Caco-2 (cell line): ENCODE results near the gene SNRPD3. TPM values are rescaled to one million over a fixed set of nuclear protein-coding genes. Genes with fewer than 3 reads are reported as not detected.

Experiments
- BruUV-seq: library from RNA; stranded (reverse); fragments of 400-500 nt; replicated peaks from 2 replicates; lab custom pipeline; 2021; lab: Mats Ljungman, UMichigan
- CTCF ChIA-PET: fragments of 300-600 bp; sonication (Branson Sonifier 250); formaldehyde crosslinking; loops from one replicate; lab custom pipeline; 2022; ENCODE audit warnings: antibody characterized with exemption; lab: Charles Lee
- POLR2A ChIA-PET: fragments of 300-600 bp; sonication (Branson Sonifier 250); formaldehyde crosslinking; loops from one replicate; lab custom pipeline; 2022; ENCODE audit warnings: antibody characterized with exemption; lab: Charles Lee
- DNase-seq, 2 experiments: peaks; one replicate each; pipeline versions ENCODE4 v3.0.0 to v3.0.0-alpha.2; 2020 to 2022
- H3K27me3 ChIP-seq: replicated peaks from 2 replicates; pipeline ENCODE4 v1.6.0; 2011; ENCODE audit warnings: low read length; ENCODE audit not compliant: control insufficient read depth, insufficient read depth
- H3K36me3 ChIP-seq: 2 replicates; pipeline ENCODE4 v1.5.1; 2011; ENCODE audit warnings: low read length; ENCODE audit not compliant: control insufficient read depth, insufficient read depth
- H3K4me1 ChIP-seq: fragments of 250-450 bp; sonication (Bioruptor Pico); 2 replicates; pipeline ENCODE4 v1.5.1; 2020; ENCODE audit warnings: mild to moderate bottlenecking
- H3K4me3 ChIP-seq: 2 replicates; pipeline ENCODE4 v1.5.1; 2011; ENCODE audit warnings: low read depth, mild to moderate bottlenecking, control low read depth, low read length
- H3K9me3 ChIP-seq: fragments of 250-450 bp; sonication (Bioruptor Pico); 2 replicates; pipeline ENCODE4 v1.5.1; 2020; ENCODE audit warnings: mild to moderate bottlenecking, moderate library complexity
- H3K27ac Mint-ChIP-seq: one replicate; pipeline ENCODE4 v1.8.0; 2022; ENCODE audit warnings: mixed read lengths; ENCODE audit not compliant: unreplicated experiment
- H3K27me3 Mint-ChIP-seq: one replicate; pipeline ENCODE4 v1.8.0; 2022; ENCODE audit warnings: mixed read lengths; ENCODE audit not compliant: insufficient read depth, unreplicated experiment
- H3K36me3 Mint-ChIP-seq: one replicate; pipeline ENCODE4 v1.8.0; 2022; ENCODE audit warnings: mild to moderate bottlenecking, mixed read lengths; ENCODE audit not compliant: insufficient read depth, unreplicated experiment
- H3K4me1 Mint-ChIP-seq: one replicate; pipeline ENCODE4 v1.8.0; 2022; ENCODE audit warnings: low read depth, mixed read lengths; ENCODE audit not compliant: unreplicated experiment
- H3K4me3 Mint-ChIP-seq: one replicate; pipeline ENCODE4 v1.8.0; 2022; ENCODE audit warnings: mild to moderate bottlenecking, moderate library complexity, mixed read lengths; ENCODE audit not compliant: unreplicated experiment
- H3K9me3 Mint-ChIP-seq: one replicate; pipeline ENCODE4 v1.8.0; 2022; ENCODE audit warnings: mixed read lengths; ENCODE audit not compliant: unreplicated experiment
- intact Hi-C: fragments of 100-400 bp; cut with micrococcal nuclease; formaldehyde crosslinking; loops from one replicate; pipeline ENCODE4 v1.10.0; 2022; ENCODE audit not compliant: unreplicated experiment
- total RNA-seq: library from RNA; stranded (reverse); gene quantifications from 2 replicates; pipeline ENCODE4 v1.2.3, GENCODE V29; 2022
- TF ChIP-seq, protein P1 (sequence below), 2 experiments: fragments of 200-600 bp in 1 of 2; IDR thresholded peaks; 1 replicate in 1 of 2; 2 replicates in 1 of 2; pipeline versions ENCODE4 v1.5.1 to v1.8.0; 2011 to 2022; ENCODE audit warnings: antibody characterized with exemption in 1 of 2, control low read depth in 1 of 2, inconsistent platforms in 1 of 2, low read depth in 1 of 2, low read length in 1 of 2, mild to moderate bottlenecking in 1 of 2, moderate library complexity in 1 of 2; ENCODE audit not compliant: insufficient read depth in 1 of 2, severe bottlenecking in 1 of 2, unreplicated experiment in 1 of 2

The SNRPD3 gene
- total RNA-seq, 1 experiment from 2014 or later: 202 TPM

- Mint-ChIP-seq H3K9me3 (no peaks in the 10 kb centered on the region), H3K27me3 (no peaks in the 10 kb centered on the region), H3K36me3 (no peaks in the 10 kb centered on the region), H3K27ac (no peak overlapping the region), H3K4me3 (no peak overlapping the region), H3K4me1 (peaks cover 22% of the 10 kb centered on the region)
- ChIA-PET POLR2A (no interaction called here), CTCF (interaction anchor here (1.0 kb wide), 2 partner anchors 102 to 104 kb away, joined by 4 to 5 read pairs; no protein-coding TSS in a partner anchor)
- no TSS peak for BruUV-seq
- Histone ChIP-seq H3K4me1 (peaks cover 25% of the 10 kb centered on the region), H3K27me3 (no peaks in the 10 kb centered on the region), H3K4me3 (no peak overlapping the region), H3K36me3 (no peaks in the 10 kb centered on the region), H3K9me3 (no peaks in the 10 kb centered on the region)
- TF ChIP-seq, protein P1, sequence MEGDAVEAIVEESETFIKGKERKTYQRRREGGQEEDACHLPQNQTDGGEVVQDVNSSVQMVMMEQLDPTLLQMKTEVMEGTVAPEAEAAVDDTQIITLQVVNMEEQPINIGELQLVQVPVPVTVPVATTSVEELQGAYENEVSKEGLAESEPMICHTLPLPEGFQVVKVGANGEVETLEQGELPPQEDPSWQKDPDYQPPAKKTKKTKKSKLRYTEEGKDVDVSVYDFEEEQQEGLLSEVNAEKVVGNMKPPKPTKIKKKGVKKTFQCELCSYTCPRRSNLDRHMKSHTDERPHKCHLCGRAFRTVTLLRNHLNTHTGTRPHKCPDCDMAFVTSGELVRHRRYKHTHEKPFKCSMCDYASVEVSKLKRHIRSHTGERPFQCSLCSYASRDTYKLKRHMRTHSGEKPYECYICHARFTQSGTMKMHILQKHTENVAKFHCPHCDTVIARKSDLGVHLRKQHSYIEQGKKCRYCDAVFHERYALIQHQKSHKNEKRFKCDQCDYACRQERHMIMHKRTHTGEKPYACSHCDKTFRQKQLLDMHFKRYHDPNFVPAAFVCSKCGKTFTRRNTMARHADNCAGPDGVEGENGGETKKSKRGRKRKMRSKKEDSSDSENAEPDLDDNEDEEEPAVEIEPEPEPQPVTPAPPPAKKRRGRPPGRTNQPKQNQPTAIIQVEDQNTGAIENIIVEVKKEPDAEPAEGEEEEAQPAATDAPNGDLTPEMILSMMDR (IDR thresholded peaks at IDR 0.05; ENCODE audit: insufficient read depth in 1 of 2, low read depth in 1 of 2, low read length in 1 of 2, severe bottlenecking in 1 of 2, unreplicated experiment in 1 of 2): no peak
- intact Hi-C loops: loop anchor here (2.0 to 5.0 kb wide), 3 partner anchors 23 to 37 kb away; partner anchors contain the start of genes GUCD1 and SNRPD3
- no peak for DNase-seq
These were observed 31.9 kb upstream of the SNRPD3 start for GRCh38 chr22:24523873-24524272.

GRCh38 chr22:24525416-24526037 lies 30.3 kb upstream of the SNRPD3 start:
- Histone ChIP-seq H3K4me3 (no peak overlapping the region), H3K4me1 (peaks cover 20% of the 10 kb centered on the region), H3K27me3 (no peaks in the 10 kb centered on the region), H3K36me3 (no peaks in the 10 kb centered on the region), H3K9me3 (no peaks in the 10 kb centered on the region)
- H3K27ac Mint-ChIP-seq: no peak overlapping the region
- H3K27me3 Mint-ChIP-seq: no peaks in the 10 kb centered on the region
- H3K36me3 Mint-ChIP-seq: peaks cover 6% of the 10 kb centered on the region
- H3K9me3 Mint-ChIP-seq: no peaks in the 10 kb centered on the region
- BruUV-seq: no TSS peak
- POLR2A ChIA-PET: no interaction called here
- CTCF ChIA-PET: interaction anchor here (1.4 to 2.2 kb wide), 2 partner anchors 27 to 104 kb away, joined by 4 to 7 read pairs; no protein-coding TSS in a partner anchor
- TF ChIP-seq, protein P1 (IDR thresholded peaks at IDR 0.05; ENCODE audit: insufficient read depth in 1 of 2, low read depth in 1 of 2, low read length in 1 of 2, severe bottlenecking in 1 of 2, unreplicated experiment in 1 of 2): peak; percentile 88 to 92
- peak; percentile 83 to 88 for DNase-seq
- peaks cover 26% of the 10 kb centered on the region for H3K4me1 Mint-ChIP-seq
- H3K4me3 Mint-ChIP-seq: no peak overlapping the region
- intact Hi-C loops: loop anchor here (1.0 to 2.0 kb wide), 4 partner anchors 25 to 200 kb away; partner anchors contain the start of genes GUCD1 and SNRPD3

- no peak for DNase-seq
- Histone ChIP-seq H3K9me3 (no peaks in the 10 kb centered on the region), H3K27me3 (no peaks in the 10 kb centered on the region), H3K4me3 (no peak overlapping the region), H3K4me1 (peaks cover 22% of the 10 kb centered on the region), H3K36me3 (no peaks in the 10 kb centered on the region)
- H3K9me3 Mint-ChIP-seq: no peaks in the 10 kb centered on the region
- no peak overlapping the region for H3K4me3 Mint-ChIP-seq
- H3K27ac Mint-ChIP-seq: no peak overlapping the region
- ChIA-PET CTCF (interaction anchor here (0.5 to 2.2 kb wide), 4 partner anchors 27 to 106 kb away, joined by 3 to 7 read pairs (median 4); no protein-coding TSS in a partner anchor), POLR2A (no interaction called here)
- intact Hi-C loops: no loop called here
- TF ChIP-seq, protein P1 (IDR thresholded peaks at IDR 0.05; ENCODE audit: insufficient read depth in 1 of 2, low read depth in 1 of 2, low read length in 1 of 2, severe bottlenecking in 1 of 2, unreplicated experiment in 1 of 2): no peak
- peaks cover 22% of the 10 kb centered on the region for H3K4me1 Mint-ChIP-seq
- H3K27me3 Mint-ChIP-seq: no peaks in the 10 kb centered on the region
- peaks cover 6% of the 10 kb centered on the region for H3K36me3 Mint-ChIP-seq
- BruUV-seq: no TSS peak
These were observed 29.6 kb upstream of the SNRPD3 start for GRCh38 chr22:24526191-24526590.
